Lower leg skin (tissue), 3 donors: ENCODE data around the gene C9orf50.

Source experiments
- POLR2A ChIP-seq, 2 donors: fragments of 450-650 bp; IDR thresholded peaks; one replicate each; pipeline ENCODE4 v1.6.1; 2016 to 2017; ENCODE audit warnings: antibody characterized with exemption in 2 of 2, mild to moderate bottlenecking in 1 of 2, moderate library complexity in 1 of 2
- TF ChIP-seq, protein P1 (sequence below), 3 donors: fragments of 450-650 bp; IDR thresholded peaks; one replicate each; pipeline ENCODE4 v1.5.1; 2016; ENCODE audit warnings: antibody characterized with exemption in 3 of 3, mild to moderate bottlenecking in 3 of 3, moderate library complexity in 2 of 3

DNA sequence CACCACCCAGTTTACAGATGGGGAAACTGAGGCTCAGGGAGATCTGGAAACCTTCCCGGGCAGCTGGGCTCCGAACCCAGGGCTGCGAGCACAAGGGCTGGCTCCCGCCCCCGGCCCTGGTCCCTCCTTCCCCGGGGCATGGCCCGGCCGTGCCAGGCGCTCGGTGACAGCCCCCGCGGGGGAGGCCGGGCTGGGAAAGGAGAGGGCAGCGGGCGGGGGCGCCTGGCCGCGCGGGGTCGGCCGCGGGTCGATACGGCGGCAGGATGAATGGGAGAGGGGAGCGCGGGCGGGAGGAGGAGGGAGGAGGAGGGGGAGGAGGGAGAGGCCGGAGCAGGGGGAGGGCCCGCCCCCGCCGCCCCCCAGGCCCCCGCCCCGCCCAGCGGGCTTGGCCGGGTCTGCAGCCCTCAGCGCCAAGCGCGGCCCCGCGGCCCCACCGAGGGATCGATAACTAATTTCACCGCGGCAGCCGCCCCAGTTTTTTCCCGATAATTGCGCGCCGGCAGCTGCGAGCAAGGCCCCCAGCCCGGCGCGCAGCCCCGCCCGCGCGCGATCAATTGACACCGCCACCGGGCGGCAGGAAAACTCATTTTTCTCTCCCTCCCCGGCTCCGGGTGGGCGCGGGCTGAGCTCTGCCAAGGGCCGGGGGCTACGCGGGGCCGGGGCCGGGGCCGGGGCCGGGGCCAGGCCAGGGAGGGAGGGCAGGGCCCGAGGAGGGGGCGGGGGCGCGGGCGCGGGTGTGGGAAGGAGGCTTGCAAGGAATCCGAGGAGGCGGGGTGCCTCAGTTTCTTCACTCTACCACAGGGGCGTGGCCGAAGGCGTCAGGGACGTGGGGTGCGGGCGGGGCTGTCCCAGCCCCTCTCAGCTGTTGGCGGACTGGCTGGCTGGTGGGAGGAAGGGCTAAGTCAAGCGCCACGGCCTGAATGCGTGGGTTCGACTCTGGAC is 52.1 kb downstream of the C9orf50 start:
- TF ChIP-seq, protein P1, sequence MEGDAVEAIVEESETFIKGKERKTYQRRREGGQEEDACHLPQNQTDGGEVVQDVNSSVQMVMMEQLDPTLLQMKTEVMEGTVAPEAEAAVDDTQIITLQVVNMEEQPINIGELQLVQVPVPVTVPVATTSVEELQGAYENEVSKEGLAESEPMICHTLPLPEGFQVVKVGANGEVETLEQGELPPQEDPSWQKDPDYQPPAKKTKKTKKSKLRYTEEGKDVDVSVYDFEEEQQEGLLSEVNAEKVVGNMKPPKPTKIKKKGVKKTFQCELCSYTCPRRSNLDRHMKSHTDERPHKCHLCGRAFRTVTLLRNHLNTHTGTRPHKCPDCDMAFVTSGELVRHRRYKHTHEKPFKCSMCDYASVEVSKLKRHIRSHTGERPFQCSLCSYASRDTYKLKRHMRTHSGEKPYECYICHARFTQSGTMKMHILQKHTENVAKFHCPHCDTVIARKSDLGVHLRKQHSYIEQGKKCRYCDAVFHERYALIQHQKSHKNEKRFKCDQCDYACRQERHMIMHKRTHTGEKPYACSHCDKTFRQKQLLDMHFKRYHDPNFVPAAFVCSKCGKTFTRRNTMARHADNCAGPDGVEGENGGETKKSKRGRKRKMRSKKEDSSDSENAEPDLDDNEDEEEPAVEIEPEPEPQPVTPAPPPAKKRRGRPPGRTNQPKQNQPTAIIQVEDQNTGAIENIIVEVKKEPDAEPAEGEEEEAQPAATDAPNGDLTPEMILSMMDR (IDR thresholded peaks at IDR 0.05) = no peak
- TF ChIP-seq POLR2A (IDR thresholded peaks at IDR 0.05) = no peak
